NCI-H2107 treated with DMSO at 0.1 percent for 48 hours (cell line): ENCODE measurements around the gene ETDA.
"Not testable (repeated sequence)": the region's sequence is repeated elsewhere in the genome, so short reads cannot be mapped to it uniquely, and the experiment has no call there.

Source experiments
- DNase-seq: peaks from one replicate; lab custom pipeline; 2025; ENCODE audit not compliant: unreplicated experiment; lab: John Stamatoyannopoulos, UW

ETDA gene

DNA sequence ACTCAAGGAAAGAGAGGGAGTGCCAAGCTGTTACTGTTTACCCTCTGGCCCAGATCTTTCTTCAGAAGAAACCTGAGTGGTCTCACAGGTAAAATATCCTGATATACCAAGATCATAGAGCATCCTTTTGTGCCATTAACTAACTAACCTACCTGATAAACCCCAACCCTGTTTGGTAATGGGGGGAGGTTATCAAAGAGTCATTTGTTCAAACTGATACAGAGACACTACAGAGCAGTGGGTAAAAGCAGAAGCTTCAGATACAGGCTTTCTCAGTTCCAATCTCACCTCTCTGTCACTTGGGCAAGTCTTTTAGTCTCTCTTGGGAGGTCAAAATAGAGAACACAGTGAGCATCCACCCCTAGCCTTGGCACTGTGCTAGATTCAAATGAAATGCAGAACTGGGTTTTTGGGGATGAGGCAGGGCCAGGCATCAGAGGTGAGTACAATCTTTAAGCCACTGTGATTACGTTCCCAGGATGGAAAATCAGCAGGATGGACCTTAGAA lies at the start of gene ETDA:
TSS of gene ETDA (plus strand) at position 51 of the 508 bp plus-strand sequence. CDS start 1,216 bp downstream, outside the sequence.
- not testable (repeated sequence) for DNase-seq

- DNase-seq, result not testable (repeated sequence)
These were observed 45.4 kb upstream of the ETDA start for GRCh38 chrX:135206427-135206826.

DNA sequence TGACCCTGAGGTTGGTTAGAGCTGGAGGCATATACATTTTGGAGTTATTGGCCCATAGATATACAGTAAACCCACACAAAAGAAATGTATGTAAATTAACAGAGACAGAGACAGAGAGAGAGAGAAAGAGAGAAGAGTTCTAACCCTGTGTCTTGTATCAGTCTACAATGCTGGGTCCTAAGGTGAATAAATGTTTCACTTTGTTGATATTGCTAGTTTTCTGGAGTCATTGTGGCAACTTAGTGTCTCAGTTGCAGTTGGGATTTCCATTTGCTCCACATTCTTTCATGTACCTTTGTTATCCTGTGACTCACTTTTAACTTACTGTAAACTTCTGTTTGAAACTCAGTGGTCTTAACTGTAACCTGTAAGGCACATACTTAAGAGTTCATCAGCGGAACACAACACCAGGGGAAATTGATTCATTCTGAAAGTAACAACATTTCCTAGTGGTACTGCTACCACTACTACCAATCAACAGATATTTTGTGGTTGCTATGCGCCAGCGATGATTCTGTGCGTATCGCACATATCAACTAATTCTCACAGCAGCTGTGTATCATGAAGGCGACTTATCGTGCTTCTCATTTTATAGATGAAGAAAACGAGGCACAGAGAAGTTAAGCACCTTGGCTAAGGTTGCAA lies 38.5 kb upstream of the ETDA start:
- no peak for DNase-seq

- DNase-seq, result not testable (repeated sequence)
These were observed 5.9 kb upstream of the ETDA start for GRCh38 chrX:135245989-135246388.

DNA sequence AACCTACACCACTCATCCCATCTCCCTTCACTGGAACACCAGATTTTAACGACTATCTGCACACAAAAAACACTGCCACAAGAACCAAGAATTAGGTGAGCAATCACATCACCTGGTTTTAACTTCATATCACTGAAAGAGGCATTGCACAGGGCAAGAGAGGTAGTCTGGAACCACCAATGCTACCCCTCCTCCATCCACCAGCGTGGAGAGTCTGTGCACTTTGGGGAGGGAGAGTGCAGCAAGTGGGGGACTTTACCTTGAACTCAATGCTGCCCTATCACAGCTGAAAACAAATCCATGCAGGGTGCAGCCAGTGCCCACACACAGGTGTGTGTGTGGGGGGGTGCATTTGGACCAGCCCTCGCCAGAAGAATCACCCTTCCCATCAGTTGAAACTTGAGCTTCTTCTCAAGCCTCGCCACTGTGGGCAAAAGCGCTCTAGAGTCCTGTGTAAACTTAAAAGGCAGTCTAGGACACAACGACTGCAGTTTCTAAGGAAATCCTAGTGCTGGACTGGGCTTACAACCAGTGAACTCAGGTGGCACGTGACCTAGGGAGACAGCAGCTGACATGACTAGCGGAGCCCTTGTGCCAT lies 4.3 kb downstream of the ETDA start:
- not testable (repeated sequence) for DNase-seq

GRCh38 chrX:135256923-135257322 lies 5.1 kb downstream of the ETDA start:
- DNase-seq, result no peak

DNA sequence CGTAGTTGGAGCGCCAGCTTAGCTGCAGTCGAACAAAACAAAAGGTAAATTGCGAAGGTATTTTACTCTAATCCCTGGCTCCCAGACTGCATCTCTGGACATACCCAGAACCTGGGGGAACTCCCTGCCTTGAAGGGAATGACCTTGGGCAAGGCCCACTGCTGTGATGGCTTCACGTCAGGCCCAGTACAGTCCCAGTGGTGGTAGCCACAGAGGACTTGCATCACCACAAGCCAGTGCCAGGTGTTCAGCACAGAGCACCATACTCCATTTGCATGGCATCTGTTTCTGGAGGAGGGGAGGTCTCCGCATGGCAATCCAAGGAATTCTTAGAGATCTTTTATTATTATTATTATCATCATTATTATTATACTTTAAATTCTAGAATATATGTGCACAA lies 5.6 kb downstream of the ETDA start:
- DNase-seq, result no peak

DNA sequence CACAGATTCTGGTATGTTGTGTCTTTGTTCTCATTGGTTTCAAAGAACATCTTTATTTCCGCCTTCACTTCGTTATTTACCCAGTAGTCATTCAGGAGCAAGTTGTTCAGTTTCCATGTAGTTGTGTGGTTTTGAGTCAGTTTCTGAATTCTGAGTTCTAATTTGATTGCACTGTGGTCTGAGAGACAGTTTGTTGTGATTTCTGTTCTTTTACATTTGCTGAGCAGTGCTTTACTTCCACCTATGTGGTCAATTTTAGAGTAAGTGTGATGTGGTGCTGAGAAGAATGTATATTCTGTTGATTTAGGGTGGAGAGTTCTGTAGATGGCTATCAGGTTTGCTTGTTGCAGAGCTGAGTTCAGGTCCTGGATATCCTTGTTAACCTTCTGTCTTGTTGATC lies 9.1 kb downstream of the ETDA start:
- DNase-seq, result not testable (repeated sequence)

- not testable (repeated sequence) for DNase-seq
These were observed 11.5 kb downstream of the ETDA start for GRCh38 chrX:135263376-135263775.

- no peak for DNase-seq
These were observed 12.3 kb downstream of the ETDA start for GRCh38 chrX:135264206-135264605.

DNA sequence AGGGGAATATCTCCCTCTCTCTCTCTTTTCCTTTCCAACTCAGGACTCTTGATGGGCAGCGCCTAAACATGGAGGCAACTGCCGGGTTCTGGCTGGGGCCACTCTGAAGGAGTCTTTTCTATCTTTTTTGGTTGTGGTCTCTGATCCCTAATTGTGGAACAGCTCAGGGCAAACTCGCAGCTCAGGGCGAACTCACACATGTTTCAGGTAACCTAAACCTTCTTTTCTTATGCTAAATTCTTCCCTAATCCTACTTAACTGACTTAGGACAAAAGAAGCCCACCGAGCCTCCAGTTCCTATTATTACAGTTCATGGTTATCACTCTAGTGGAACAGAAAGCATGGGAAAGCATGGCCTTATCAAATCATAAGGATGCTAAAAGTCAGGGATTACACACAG lies 21.3 kb downstream of the ETDA start:
- no peak for DNase-seq

DNA sequence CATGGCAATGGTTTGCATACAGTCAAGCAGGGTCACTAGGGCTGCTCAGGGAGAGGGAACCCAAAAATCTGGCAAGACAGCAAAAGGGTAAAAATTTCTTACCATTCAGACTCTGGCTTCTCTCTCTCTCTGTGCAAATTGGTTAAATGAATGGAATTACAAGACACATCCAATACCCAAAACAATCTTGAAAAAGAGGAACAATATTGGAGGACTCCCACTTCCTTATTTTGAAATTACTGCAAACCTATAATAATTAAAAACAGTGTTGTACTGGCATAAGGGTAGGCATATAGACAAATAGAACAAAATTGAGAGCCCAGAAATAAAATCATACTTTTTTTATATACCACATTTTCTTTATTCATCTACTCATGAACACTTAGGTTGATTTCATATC lies 24.1 kb downstream of the ETDA start:
- no peak for DNase-seq

GRCh38 chrX:135287266-135287823 lies 35.5 kb downstream of the ETDA start:
- DNase-seq, result no peak

DNA sequence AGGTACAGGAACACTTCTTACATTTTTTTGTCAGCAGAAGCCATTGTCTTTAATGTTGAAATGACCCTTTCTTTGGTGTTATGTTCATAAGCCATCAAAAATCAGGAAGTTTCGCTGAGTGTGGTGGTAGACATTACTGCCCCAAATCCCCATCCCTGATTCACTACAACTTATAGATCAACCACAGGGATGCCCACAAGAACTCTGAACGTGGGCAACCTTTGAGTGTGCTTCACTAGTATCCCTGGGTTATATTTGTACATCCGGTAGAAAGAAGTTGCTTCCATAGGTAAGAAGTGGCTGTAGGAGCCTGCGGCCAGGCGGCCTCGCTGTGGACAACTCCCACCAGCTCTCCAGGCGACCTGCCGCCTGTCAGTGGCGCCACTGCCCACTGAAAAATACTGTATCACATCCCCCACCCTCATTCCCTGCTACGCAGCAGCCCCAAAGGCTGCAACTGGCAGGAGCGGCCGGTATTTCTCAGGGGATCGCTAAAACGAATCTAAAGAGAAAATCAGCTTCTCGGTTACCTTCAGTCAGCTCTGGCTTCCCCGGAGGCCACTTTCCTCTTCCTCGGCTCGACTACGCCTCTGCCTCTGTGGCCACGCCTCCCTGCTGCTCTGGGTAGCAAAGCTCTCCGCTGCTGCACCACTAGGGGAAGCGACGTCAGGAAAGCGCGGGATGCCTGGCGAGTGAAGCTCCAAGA lies 43.5 kb downstream of the ETDA start:
- peak; percentile 15 for DNase-seq

DNA sequence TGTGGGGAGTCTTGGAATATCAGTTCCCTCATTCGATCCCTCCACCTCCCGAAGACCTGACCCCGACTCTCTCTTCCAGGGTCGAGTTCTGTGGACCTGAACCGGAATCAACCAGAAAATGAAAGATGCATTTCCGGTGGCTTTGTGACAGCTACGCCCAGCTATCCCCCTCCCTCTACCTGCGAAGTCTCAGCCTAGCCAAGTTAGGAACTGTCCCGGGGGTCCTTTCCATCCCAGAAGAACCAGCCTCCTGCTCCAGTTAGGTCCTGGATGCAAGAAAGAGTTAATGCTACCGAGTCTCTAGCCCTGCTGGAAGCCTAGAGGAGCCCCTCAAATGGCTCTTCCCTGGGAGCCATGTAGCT lies 44.1 kb downstream of the ETDA start:
- DNase-seq, result no peak

GRCh38 chrX:135302269-135302873 lies 50.5 kb downstream of the ETDA start:
- peak; percentile 12 for DNase-seq
